Stomach smooth muscle (tissue), 2 donors: Measurements from ENCODE around the gene LHFPL5.

Experiments used
- H3K27ac ChIP-seq: one replicate; pipeline ENCODE4 v1.7.0; 2013; ENCODE audit warnings: mild to moderate bottlenecking, low read length, inconsistent platforms
- H3K27me3 ChIP-seq, 2 donors: one replicate each; pipeline ENCODE4 v1.7.0; 2013; ENCODE audit warnings: low read length in 2 of 2; ENCODE audit not compliant: insufficient read depth in 2 of 2, control insufficient read depth in 1 of 2
- H3K36me3 ChIP-seq, 2 donors: one replicate each; pipeline ENCODE4 v1.7.0; 2013; ENCODE audit warnings: low read length in 2 of 2; ENCODE audit not compliant: control insufficient read depth in 2 of 2, insufficient read depth in 2 of 2
- H3K4me1 ChIP-seq: one replicate; pipeline ENCODE4 v1.7.0; 2013; ENCODE audit warnings: low read length; ENCODE audit not compliant: control insufficient read depth, insufficient read depth
- H3K4me3 ChIP-seq, 2 donors: one replicate each; pipeline ENCODE4 v1.7.0; 2013; ENCODE audit warnings: low read length in 2 of 2
- H3K9ac ChIP-seq, 2 donors: one replicate each; pipeline ENCODE4 v1.7.0; 2013; ENCODE audit warnings: low read length in 2 of 2, mild to moderate bottlenecking in 1 of 2
- H3K9me3 ChIP-seq, 2 donors: one replicate each; pipeline ENCODE4 v1.7.0; 2013; ENCODE audit warnings: low read length in 2 of 2; ENCODE audit not compliant: control insufficient read depth in 2 of 2
- donor health status: healthy.
- donor health status: Pancreatic carcinoma.

LHFPL5 gene

GRCh38 chr6:35778437-35778836, 26.7 kb upstream of the LHFPL5 start:
- H3K27me3 ChIP-seq = peaks cover 16 to 29% of the 10 kb centered on the region in 2 donors
- H3K9me3 ChIP-seq = no peaks in the 10 kb centered on the region

DNA sequence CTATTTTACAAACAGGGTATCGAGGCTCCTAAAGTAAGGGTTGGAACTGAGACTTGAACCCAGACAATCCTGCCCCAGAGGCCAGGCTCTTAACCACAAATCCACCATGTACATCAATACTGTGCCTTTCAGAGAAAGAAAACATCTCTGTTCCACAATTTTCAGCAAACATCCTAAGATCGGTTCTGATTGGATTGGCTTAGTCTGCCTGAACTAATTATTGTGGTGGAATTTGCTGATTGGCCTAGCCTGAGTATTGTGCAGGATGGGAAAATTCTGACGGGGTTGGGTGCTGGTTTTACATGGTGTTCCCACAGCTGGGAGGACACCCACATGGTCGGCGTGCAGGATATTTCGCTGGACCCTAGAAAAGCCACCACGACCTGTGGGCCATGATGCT, 24.4 kb upstream of the LHFPL5 start, which contains the start of gene CLPSL1:
CLPSL1 (plus strand) TSS at position 301 of the 400 bp plus-strand sequence; CDS start at position 393, 92 bp downstream.
- H3K4me3 ChIP-seq = no peak within 1 kb of the TSS
- peaks cover 11 to 17% of the 10 kb centered on the region in 2 donors for H3K27me3 ChIP-seq
- peaks cover 5% of the 10 kb centered on the region for H3K4me1 ChIP-seq
- H3K9me3 ChIP-seq = no peaks in the 10 kb centered on the region
- no peak within 1 kb of the TSS for H3K9ac ChIP-seq
- no peaks in the 10 kb centered on the region for H3K36me3 ChIP-seq
- no peak within 1 kb of the TSS for H3K27ac ChIP-seq

More at GRCh38 chr6:35778437-35778836, 26.7 kb upstream of the LHFPL5 start:
- no peak overlapping the region for H3K27ac ChIP-seq
- H3K9ac ChIP-seq = no peak overlapping the region
- H3K4me1 ChIP-seq = peaks cover 5% of the 10 kb centered on the region
- no peaks in the 10 kb centered on the region for H3K36me3 ChIP-seq
- no peak overlapping the region for H3K4me3 ChIP-seq

GRCh38 chr6:35781290-35781689, 23.9 kb upstream of the LHFPL5 start:
- Histone ChIP-seq H3K36me3 (no peaks in the 10 kb centered on the region), H3K27ac (no peak overlapping the region), H3K4me1 (peaks cover 4% of the 10 kb centered on the region), H3K27me3 (peaks cover 8 to 18% of the 10 kb centered on the region in 2 donors), H3K9ac (no peak overlapping the region), H3K9me3 (no peaks in the 10 kb centered on the region), H3K4me3 (no peak overlapping the region)

- H3K27ac ChIP-seq = no peak overlapping the region
Observed at GRCh38 chr6:35782424-35782823, 22.7 kb upstream of the LHFPL5 start.

GRCh38 chr6:35784200-35784599, 21.0 kb upstream of the LHFPL5 start:
- H3K36me3 ChIP-seq = no peaks in the 10 kb centered on the region
- no peaks in the 10 kb centered on the region for H3K9me3 ChIP-seq
- peaks cover 17 to 39% of the 10 kb centered on the region in 2 donors for H3K27me3 ChIP-seq
- H3K4me1 ChIP-seq = no peaks in the 10 kb centered on the region
- H3K4me3 ChIP-seq = no peak overlapping the region
- no peak overlapping the region for H3K9ac ChIP-seq
- H3K27ac ChIP-seq = no peak overlapping the region

More at GRCh38 chr6:35782424-35782823, 22.7 kb upstream of the LHFPL5 start:
- H3K4me3 ChIP-seq = no peak overlapping the region
- H3K9me3 ChIP-seq = no peaks in the 10 kb centered on the region
- no peaks in the 10 kb centered on the region for H3K4me1 ChIP-seq
- peaks cover 12 to 28% of the 10 kb centered on the region in 2 donors for H3K27me3 ChIP-seq
- no peak overlapping the region for H3K9ac ChIP-seq
- no peaks in the 10 kb centered on the region for H3K36me3 ChIP-seq

DNA sequence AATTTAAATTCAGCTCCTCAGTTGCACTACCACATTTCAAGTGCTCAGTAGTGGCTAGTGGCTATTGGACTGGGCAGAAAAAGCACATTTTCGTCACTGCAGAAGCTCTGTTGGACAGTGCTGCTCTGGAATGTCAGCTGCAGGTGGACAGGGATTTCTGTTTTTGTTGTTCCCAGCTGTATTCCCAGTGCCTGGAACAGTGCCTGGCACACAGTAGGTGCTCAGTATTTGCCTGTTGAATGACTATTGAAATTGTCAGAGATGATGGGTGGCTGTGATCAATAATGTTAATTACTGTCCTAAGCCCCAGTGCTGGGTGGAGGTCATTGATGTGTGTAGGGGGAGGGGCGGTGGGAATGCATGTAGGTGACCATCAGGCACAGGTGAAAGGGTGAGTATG, 18.9 kb upstream of the LHFPL5 start:
- H3K27me3 ChIP-seq = peaks cover 17 to 32% of the 10 kb centered on the region in 2 donors
- H3K4me1 ChIP-seq = no peaks in the 10 kb centered on the region

DNA sequence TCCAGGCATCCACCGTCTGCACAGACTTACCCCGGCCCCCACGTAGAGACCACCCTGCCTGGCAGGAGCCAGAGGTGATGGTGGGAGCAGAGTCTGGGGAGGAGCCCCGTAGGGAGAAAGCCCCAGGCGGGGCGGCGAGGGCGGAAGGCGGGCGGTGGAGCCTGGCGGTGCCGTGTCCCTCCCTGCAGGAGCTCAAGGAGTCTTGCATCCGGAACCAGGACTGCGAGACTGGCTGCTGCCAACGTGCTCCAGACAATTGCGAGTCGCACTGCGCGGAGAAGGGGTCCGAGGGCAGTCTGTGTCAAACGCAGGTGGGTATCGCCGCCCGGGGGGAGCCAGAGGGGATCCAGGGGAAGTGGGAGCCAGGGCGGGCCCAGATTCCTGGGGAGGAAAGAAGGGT, 18.3 kb upstream of the LHFPL5 start:
- Histone ChIP-seq H3K4me1 (no peaks in the 10 kb centered on the region), H3K9me3 (no peaks in the 10 kb centered on the region), H3K4me3 (no peak overlapping the region), H3K36me3 (no peaks in the 10 kb centered on the region), H3K27me3 (peaks cover 17 to 32% of the 10 kb centered on the region in 2 donors), H3K9ac (no peak overlapping the region), H3K27ac (no peak overlapping the region)

More for the DNA sequence above, 18.9 kb upstream of the LHFPL5 start:
- H3K27ac ChIP-seq = no peak overlapping the region
- no peak overlapping the region for H3K9ac ChIP-seq
- no peaks in the 10 kb centered on the region for H3K9me3 ChIP-seq
- H3K4me3 ChIP-seq = no peak overlapping the region
- H3K36me3 ChIP-seq = no peaks in the 10 kb centered on the region

- Histone ChIP-seq H3K4me1 (no peaks in the 10 kb centered on the region), H3K4me3 (no peak overlapping the region), H3K27me3 (peaks cover 17 to 34% of the 10 kb centered on the region in 2 donors), H3K27ac (no peak overlapping the region), H3K9ac (no peak overlapping the region), H3K36me3 (no peaks in the 10 kb centered on the region), H3K9me3 (no peaks in the 10 kb centered on the region)
Observed at GRCh38 chr6:35787266-35788218, 17.6 kb upstream of the LHFPL5 start.

GRCh38 chr6:35788423-35788982, 16.6 kb upstream of the LHFPL5 start:
- H3K27ac ChIP-seq = no peak overlapping the region
- H3K4me1 ChIP-seq = no peaks in the 10 kb centered on the region
- peaks cover 17 to 42% of the 10 kb centered on the region in 2 donors for H3K27me3 ChIP-seq
- H3K36me3 ChIP-seq = no peaks in the 10 kb centered on the region
- no peak overlapping the region for H3K9ac ChIP-seq
- H3K9me3 ChIP-seq = no peaks in the 10 kb centered on the region
- no peak overlapping the region for H3K4me3 ChIP-seq

DNA sequence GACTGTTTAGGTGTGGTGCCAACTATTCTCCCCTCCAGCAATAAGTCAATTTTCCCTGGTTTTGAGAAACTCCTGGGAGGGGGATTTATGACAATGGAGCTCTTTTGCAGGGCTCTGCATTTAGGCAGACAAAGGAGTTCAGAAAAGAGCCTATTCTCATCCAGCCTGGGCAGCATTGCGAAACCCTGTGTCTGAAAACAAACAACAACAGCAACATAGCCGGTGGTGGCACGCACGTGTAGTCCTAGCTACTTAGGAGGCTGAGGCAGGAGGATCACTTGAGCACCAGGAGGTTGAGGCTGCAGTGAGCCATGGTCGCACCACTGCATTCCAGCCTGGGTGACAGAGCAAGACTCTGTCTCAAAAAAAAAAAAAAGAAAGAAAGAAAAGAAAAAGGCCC, 14.5 kb upstream of the LHFPL5 start:
- Histone ChIP-seq H3K36me3 (no peaks in the 10 kb centered on the region), H3K4me3 (no peak overlapping the region), H3K9ac (no peak overlapping the region), H3K27ac (no peak overlapping the region), H3K4me1 (no peaks in the 10 kb centered on the region), H3K9me3 (no peaks in the 10 kb centered on the region), H3K27me3 (peaks cover 17 to 42% of the 10 kb centered on the region in 2 donors)
